Mesenchymal stem cell (in vitro differentiated cells and primary cell): ENCODE data around the gene FBXO2.

Source experiments
- DNase-seq: peaks from one replicate; pipeline ENCODE4 v3.0.0-alpha.2; 2013
- H2AFZ ChIP-seq: one replicate; pipeline ENCODE4 v1.6.1; 2013; ENCODE audit warnings: low read depth, mild to moderate bottlenecking, control low read depth, inconsistent platforms, low read length, moderate library complexity
- H2AK5ac ChIP-seq: 2 replicates; pipeline ENCODE4 v1.6.1; 2013; ENCODE audit warnings: low read length, moderate library complexity, mild to moderate bottlenecking, inconsistent platforms; ENCODE audit not compliant: severe bottlenecking
- H2BK120ac ChIP-seq: one replicate; pipeline ENCODE4 v1.6.1; 2013; ENCODE audit warnings: low read depth, mild to moderate bottlenecking, inconsistent platforms, low read length, moderate library complexity
- H2BK12ac ChIP-seq, 2 experiments: one replicate each; pipeline ENCODE4 v1.6.1; 2013; ENCODE audit warnings: inconsistent platforms in 2 of 2, low read length in 2 of 2, mild to moderate bottlenecking in 2 of 2, moderate library complexity in 2 of 2, control low read depth in 1 of 2
- H2BK15ac ChIP-seq: one replicate; pipeline ENCODE4 v1.6.1; 2013; ENCODE audit warnings: mild to moderate bottlenecking, low read depth, inconsistent platforms; ENCODE audit not compliant: poor library complexity, severe bottlenecking
- H2BK5ac ChIP-seq: 2 replicates; pipeline ENCODE4 v1.6.1; 2013; ENCODE audit warnings: low read depth, mild to moderate bottlenecking, low read length, control low read depth, inconsistent platforms; ENCODE audit not compliant: poor library complexity, severe bottlenecking
- H3K14ac ChIP-seq, 2 experiments: one replicate each; pipeline ENCODE4 v1.6.1; 2013; ENCODE audit warnings: inconsistent platforms in 2 of 2, low read length in 2 of 2, control low read depth in 1 of 2, mild to moderate bottlenecking in 1 of 2, moderate library complexity in 1 of 2
- H3K18ac ChIP-seq, 2 experiments: one replicate each; pipeline ENCODE4 v1.6.1; 2013; ENCODE audit warnings: inconsistent platforms in 2 of 2, low read length in 2 of 2, control low read depth in 1 of 2, low read depth in 1 of 2, mild to moderate bottlenecking in 1 of 2
- H3K23ac ChIP-seq, 2 experiments: one replicate each; pipeline ENCODE4 v1.6.1; 2013; ENCODE audit warnings: inconsistent platforms in 2 of 2, low read length in 2 of 2, mild to moderate bottlenecking in 2 of 2, moderate library complexity in 2 of 2, control low read depth in 1 of 2
- H3K27ac ChIP-seq: 2 replicates; pipeline ENCODE4 v1.5.1; 2013; ENCODE audit warnings: mild to moderate bottlenecking, moderate library complexity, low read length, control low read depth, inconsistent platforms; ENCODE audit not compliant: poor library complexity, severe bottlenecking
- H3K27me3 ChIP-seq, 2 experiments: 2 replicates each; pipeline versions ENCODE4 v1.6.1 to v1.7.0; 2013; ENCODE audit warnings: low read length in 2 of 2, mild to moderate bottlenecking in 2 of 2, moderate library complexity in 2 of 2, control low read depth in 1 of 2, inconsistent platforms in 1 of 2; ENCODE audit not compliant: control insufficient read depth in 1 of 2, insufficient read depth in 1 of 2
- H3K36me3 ChIP-seq, 2 experiments: 2 replicates each; pipeline versions ENCODE4 v1.6.1 to v1.7.0; 2013; ENCODE audit warnings: low read length in 2 of 2, control low read depth in 1 of 2, inconsistent platforms in 1 of 2, low read depth in 1 of 2, mild to moderate bottlenecking in 1 of 2; ENCODE audit not compliant: insufficient read depth in 2 of 2, control insufficient read depth in 1 of 2
- H3K4ac ChIP-seq, 2 experiments: one replicate each; pipeline ENCODE4 v1.6.1; 2013; ENCODE audit warnings: inconsistent platforms in 2 of 2, low read length in 2 of 2, mild to moderate bottlenecking in 2 of 2, moderate library complexity in 2 of 2, control low read depth in 1 of 2, low read depth in 1 of 2
- H3K4me1 ChIP-seq: 2 replicates; pipeline ENCODE4 v1.6.1; 2013; ENCODE audit warnings: low read depth, low read length, control low read depth; ENCODE audit not compliant: control insufficient read depth, insufficient read depth
- H3K4me2 ChIP-seq: 2 replicates; pipeline ENCODE4 v1.6.1; 2013; ENCODE audit warnings: low read length, mild to moderate bottlenecking, inconsistent platforms; ENCODE audit not compliant: poor library complexity, severe bottlenecking
- H3K4me3 ChIP-seq, 2 experiments: 2 replicates each; pipeline versions ENCODE4 v1.5.1 to v1.7.0; 2013; ENCODE audit warnings: low read length in 2 of 2, mild to moderate bottlenecking in 2 of 2, control low read depth in 1 of 2, low read depth in 1 of 2; ENCODE audit not compliant: insufficient read depth in 1 of 2
- H3K79me1 ChIP-seq: replicated peaks from 2 replicates; pipeline ENCODE4 v1.6.1; 2013; ENCODE audit warnings: mild to moderate bottlenecking, control low read depth, low read length, inconsistent platforms; ENCODE audit not compliant: poor library complexity, severe bottlenecking
- H3K9ac ChIP-seq: 2 replicates; pipeline ENCODE4 v1.7.0; 2013; ENCODE audit warnings: mild to moderate bottlenecking, low read length, moderate library complexity
- H3K9me3 ChIP-seq: 2 replicates; pipeline ENCODE4 v1.7.0; 2013; ENCODE audit warnings: mild to moderate bottlenecking, low read length; ENCODE audit not compliant: control insufficient read depth
- H4K8ac ChIP-seq: one replicate; pipeline ENCODE4 v1.6.1; 2013; ENCODE audit warnings: inconsistent platforms, mild to moderate bottlenecking, low read length, moderate library complexity
- H4K91ac ChIP-seq: one replicate; pipeline ENCODE4 v1.6.1; 2013; ENCODE audit warnings: mild to moderate bottlenecking, low read length, inconsistent platforms
- WGBS: methylation state at CpG from one replicate; pipeline ENCODE4 v1.1.7; 2013; ENCODE audit warnings: mixed read lengths; 5-methylcytosine and 5-hydroxymethylcytosine counted together

The FBXO2 gene

DNA sequence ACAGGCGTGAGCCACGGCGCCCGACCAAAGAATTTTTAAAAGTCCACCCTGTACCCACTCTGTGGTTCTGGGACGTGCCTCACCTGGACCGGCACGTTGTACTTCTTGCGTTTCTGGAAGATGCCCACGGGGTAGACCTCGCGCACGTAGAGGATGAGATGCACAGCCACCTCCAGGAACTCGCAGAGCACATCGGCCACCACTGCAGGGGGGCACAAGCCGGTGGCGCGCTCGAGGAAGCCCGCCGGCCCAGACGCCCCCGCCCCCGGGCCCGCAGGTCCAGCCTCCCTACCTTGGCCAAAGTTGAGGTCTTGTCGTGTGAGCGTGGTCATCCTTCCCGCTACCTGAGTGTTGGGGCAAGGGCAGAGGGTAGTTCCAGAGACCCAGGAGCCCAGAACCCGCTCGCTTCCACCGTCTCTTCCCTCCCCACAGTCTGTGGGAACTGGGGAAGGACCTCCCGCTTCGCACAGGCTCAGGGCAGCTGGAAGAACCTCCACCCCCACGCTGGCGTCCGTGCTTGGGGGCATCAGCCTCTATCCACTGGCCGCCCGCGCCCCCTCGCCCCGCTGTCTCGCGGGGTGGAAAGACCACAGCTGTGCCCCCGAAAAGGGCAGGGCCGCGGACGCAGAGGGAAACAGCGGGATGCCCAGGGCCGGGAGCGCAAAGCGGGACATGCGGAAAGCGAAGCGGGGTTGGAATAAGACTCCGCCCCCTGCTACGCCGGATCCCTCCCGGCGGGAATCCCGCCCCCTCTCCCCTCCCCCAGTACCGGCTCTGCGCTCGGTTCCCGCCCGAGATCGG is 26.2 kb upstream of the FBXO2 start:
- Histone ChIP-seq H3K4me1 (peaks cover 14% of the 10 kb centered on the region), H3K36me3 (peaks cover 16 to 21% of the 10 kb centered on the region in 2 experiments), H3K9me3 (no peaks in the 10 kb centered on the region), H2BK15ac (peak overlapping the region; percentile 75), H3K27ac (no peak overlapping the region), H2BK12ac (peak overlapping the region; percentile 25 to 61), H2AFZ (peak overlapping the region; percentile 82), H4K91ac (no peak overlapping the region), H3K9ac (peak overlapping the region; percentile 87), H3K4me3 (peak overlapping the region; percentile 81 to 92), H3K27me3 (peaks cover 10 to 21% of the 10 kb centered on the region in 2 experiments), H3K79me1 (peaks cover 18% of the 10 kb centered on the region), H4K8ac (peak overlapping the region; percentile 57), H2BK5ac (peak overlapping the region; percentile 76), H3K14ac (peak overlapping the region in 1 of 2 experiments; percentile 92), H3K4ac (peak overlapping the region; percentile 27 to 41), H2BK120ac (peak overlapping the region; percentile 89), H2AK5ac (no peak overlapping the region), H3K4me2 (peak overlapping the region; percentile 81), H3K18ac (peak overlapping the region; percentile 92), H3K23ac (peak overlapping the region in 1 of 2 experiments; percentile 93)
- DNase-seq, result peak; percentile 60
- 12% methylated on average over 38 of the region's 65 CpGs for WGBS

DNA sequence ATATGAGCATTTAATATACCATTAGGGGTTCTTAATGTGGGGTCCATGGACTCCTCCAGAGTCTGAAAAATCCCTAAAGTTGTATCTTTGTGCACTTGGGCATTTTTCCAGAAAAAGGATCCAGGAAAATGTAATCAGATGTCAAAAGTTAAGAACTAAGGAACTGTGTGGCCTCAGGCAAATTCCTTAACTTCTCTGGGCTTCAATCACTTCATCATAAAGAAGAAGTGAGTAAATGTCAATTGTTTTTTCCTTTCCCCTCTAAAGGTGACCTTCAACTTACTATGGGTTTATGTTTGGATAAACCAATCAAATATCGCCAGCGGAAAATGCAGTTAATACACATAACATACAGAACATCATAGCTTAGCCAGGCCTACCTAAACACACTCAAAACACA is 24.2 kb upstream of the FBXO2 start:
- 100% methylated on average over 2 of the region's 2 CpGs for WGBS
- Histone ChIP-seq H2BK5ac (no peak overlapping the region), H3K79me1 (peaks cover 22% of the 10 kb centered on the region), H3K4ac (no peak overlapping the region), H4K91ac (no peak overlapping the region), H3K4me1 (peaks cover 14% of the 10 kb centered on the region), H2BK120ac (no peak overlapping the region), H3K27ac (no peak overlapping the region), H3K9me3 (no peaks in the 10 kb centered on the region), H2BK15ac (no peak overlapping the region), H4K8ac (no peak overlapping the region), H3K18ac (no peak overlapping the region), H3K9ac (no peak overlapping the region), H2BK12ac (no peak overlapping the region), H3K14ac (no peak overlapping the region), H3K23ac (no peak overlapping the region), H2AK5ac (no peak overlapping the region), H3K4me3 (no peak overlapping the region), H3K4me2 (no peak overlapping the region), H2AFZ (no peak overlapping the region), H3K27me3 (peaks cover 0 to 7% of the 10 kb centered on the region in 2 experiments), H3K36me3 (peaks cover 33 to 38% of the 10 kb centered on the region in 2 experiments)
- no peak for DNase-seq

DNA sequence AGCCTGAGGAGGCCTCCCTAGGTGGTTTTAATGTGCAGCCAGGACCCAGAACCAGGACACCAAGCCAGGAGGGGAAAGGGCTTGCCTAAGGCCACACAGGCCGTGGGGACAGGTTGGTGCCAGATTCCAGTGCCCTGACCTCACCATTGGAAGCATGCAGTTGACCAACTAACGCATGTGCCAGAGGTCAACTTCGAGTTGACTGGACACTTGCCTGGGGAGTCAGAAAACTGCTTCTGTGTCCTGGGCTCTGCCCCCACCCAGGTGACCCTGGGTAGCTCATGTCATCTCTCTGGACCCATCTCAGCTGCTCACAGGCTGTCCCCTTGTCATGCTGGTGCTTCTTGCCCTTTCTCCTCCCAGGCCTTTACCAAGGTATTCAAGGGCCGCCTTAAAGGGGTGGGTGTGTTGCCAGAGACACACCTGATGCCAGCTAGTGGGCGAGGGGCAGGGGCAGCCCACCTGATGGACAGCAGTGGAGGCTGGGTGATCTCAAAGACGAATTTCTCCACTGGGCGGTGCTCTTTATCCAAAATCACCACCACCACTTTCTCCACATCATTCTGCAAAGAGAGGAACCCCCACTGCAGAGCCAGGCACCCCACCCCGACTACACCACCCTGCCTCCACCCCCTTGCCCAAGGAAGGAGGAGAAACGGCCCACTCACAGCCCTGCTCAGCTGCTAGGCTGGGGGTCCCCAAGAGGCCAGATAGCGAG is 22.3 kb upstream of the FBXO2 start:
- no peak overlapping the region for H2BK15ac ChIP-seq

DNA sequence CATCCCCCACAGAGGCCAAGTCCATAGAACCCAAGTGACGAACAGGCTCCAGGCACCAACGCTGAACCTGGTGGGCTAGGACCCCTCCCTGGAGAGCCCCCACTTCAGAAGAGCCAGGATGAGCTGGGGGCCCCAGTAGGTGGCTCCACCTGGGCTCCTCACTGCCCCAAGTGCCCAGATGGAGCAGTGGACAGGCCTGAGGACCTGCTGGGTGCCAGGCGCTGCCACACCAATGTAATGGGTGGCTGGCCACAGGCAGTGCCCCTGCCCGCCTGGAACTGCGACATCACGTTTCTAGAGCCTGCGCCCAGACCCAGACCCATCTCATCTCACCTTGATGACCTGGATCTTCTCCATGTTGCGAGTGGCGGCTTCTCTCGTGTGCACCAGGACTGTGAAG is 21.1 kb upstream of the FBXO2 start:
- H3K4ac ChIP-seq, result no peak overlapping the region
- H3K27ac ChIP-seq, result no peak overlapping the region
- no peaks in the 10 kb centered on the region for H3K9me3 ChIP-seq
- H2AFZ ChIP-seq, result no peak overlapping the region
- 92% methylated on average over 10 of the region's 10 CpGs for WGBS
- no peak overlapping the region for H2AK5ac ChIP-seq
- H2BK12ac ChIP-seq, result no peak overlapping the region
- no peak overlapping the region for H3K18ac ChIP-seq
- H3K9ac ChIP-seq, result no peak overlapping the region
- peaks cover 35 to 63% of the 10 kb centered on the region in 2 experiments for H3K36me3 ChIP-seq
- DNase-seq, result no peak
- H3K4me1 ChIP-seq, result peaks cover 2% of the 10 kb centered on the region
- H4K91ac ChIP-seq, result no peak overlapping the region
- H3K27me3 ChIP-seq, result no peaks in the 10 kb centered on the region
- H3K79me1 ChIP-seq, result peaks cover 19% of the 10 kb centered on the region
- H2BK15ac ChIP-seq, result no peak overlapping the region
- H2BK120ac ChIP-seq, result no peak overlapping the region
- no peak overlapping the region for H3K23ac ChIP-seq
- no peak overlapping the region for H4K8ac ChIP-seq
- H3K4me2 ChIP-seq, result no peak overlapping the region
- no peak overlapping the region for H3K4me3 ChIP-seq
- no peak overlapping the region for H3K14ac ChIP-seq
- H2BK5ac ChIP-seq, result no peak overlapping the region

More for the DNA sequence above, 22.3 kb upstream of the FBXO2 start:
- Histone ChIP-seq H3K4me2 (no peak overlapping the region), H2BK120ac (no peak overlapping the region), H2BK5ac (no peak overlapping the region), H2AFZ (no peak overlapping the region), H3K23ac (no peak overlapping the region), H3K18ac (no peak overlapping the region), H4K91ac (no peak overlapping the region), H3K9ac (no peak overlapping the region), H3K9me3 (no peaks in the 10 kb centered on the region), H3K4me1 (peaks cover 6% of the 10 kb centered on the region), H3K27me3 (no peaks in the 10 kb centered on the region), H3K4me3 (no peak overlapping the region), H3K79me1 (peaks cover 22% of the 10 kb centered on the region), H3K14ac (no peak overlapping the region), H3K4ac (no peak overlapping the region), H2AK5ac (no peak overlapping the region), H2BK12ac (no peak overlapping the region), H3K27ac (no peak overlapping the region), H3K36me3 (peaks cover 35 to 56% of the 10 kb centered on the region in 2 experiments), H4K8ac (no peak overlapping the region)
- WGBS, result 94% methylated on average over 9 of the region's 10 CpGs
- no peak for DNase-seq
